GM12878 (cell line): ENCODE results near the gene SF3B4. TPM values are rescaled to one million over a fixed set of nuclear protein-coding genes. Genes with fewer than 3 reads are reported as not detected.

ENCODE experiments used
- ATAC-seq: fragments of 200-7000 bp; cut with Tn5 transposase; 3 replicates; pipeline ENCODE4 v1.9.1; 2020; ENCODE audit warnings: mild to moderate bottlenecking, moderate library complexity
- BruUV-seq: library from RNA; stranded (reverse); fragments of 400-500 nt; replicated peaks from 2 replicates; lab custom pipeline; 2021; lab: Mats Ljungman, UMichigan
- CTCF ChIA-PET: fragments of 300-600 bp; sonication (Branson Sonifier 250); formaldehyde crosslinking; extraction: SDS; loops from one replicate; lab custom pipeline; 2021; ENCODE audit warnings: inconsistent platforms; lab: Yijun Ruan, JAX
- POLR2A ChIA-PET: fragments of 350-600 bp; formaldehyde crosslinking; extraction: SDS; loops from one replicate; lab custom pipeline; 2021; ENCODE audit warnings: inconsistent platforms; lab: Charles Lee
- RAD21 ChIA-PET: fragments of 300-600 bp; sonication (Branson Sonifier 250); formaldehyde crosslinking; loops from one replicate; lab custom pipeline; 2023; ENCODE audit warnings: antibody characterized with exemption; ENCODE audit not compliant: unreplicated experiment; lab: Charles Lee
- SMC1A ChIA-PET: fragments of 300-600 bp; sonication (Branson Sonifier 250); formaldehyde crosslinking; loops from one replicate; lab custom pipeline; 2023; ENCODE audit not compliant: unreplicated experiment, uncharacterized antibody; lab: Charles Lee
- DNase-seq: peaks from one replicate; pipeline ENCODE4 v3.0.0-alpha.2; 2011; ENCODE audit warnings: low read depth, low spot score
- FAIRE-seq: peaks from 3 replicates; lab custom pipeline; 2011; peaks lifted over from hg19 to GRCh38; lab: Jason Lieb, UNC
- H2AFZ ChIP-seq: 2 replicates; pipeline ENCODE4 v1.6.0; 2011; ENCODE audit warnings: low read depth, low read length, control low read depth; ENCODE audit not compliant: control insufficient read depth
- H3K27ac ChIP-seq: 2 replicates; pipeline ENCODE4 v1.5.1; 2011; ENCODE audit warnings: control low read depth; ENCODE audit not compliant: control insufficient read depth, insufficient read depth
- H3K27me3 ChIP-seq, 2 experiments: replicated peaks in 1 of 2; 2 replicates each; pipeline versions ENCODE4 v1.6.0 to v1.6.1; 2011; ENCODE audit warnings: low read length in 1 of 2; ENCODE audit not compliant: control insufficient read depth in 2 of 2, insufficient read depth in 2 of 2
- H3K36me3 ChIP-seq, 2 experiments: 2 replicates each; pipeline ENCODE4 v1.5.1; 2011; ENCODE audit warnings: low read length in 1 of 2; ENCODE audit not compliant: control insufficient read depth in 2 of 2, insufficient read depth in 2 of 2
- H3K4me1 ChIP-seq: 2 replicates; pipeline ENCODE4 v1.6.1; 2011; ENCODE audit warnings: mild to moderate bottlenecking, low read length, moderate library complexity, mixed read lengths; ENCODE audit not compliant: control insufficient read depth, insufficient read depth
- H3K4me2 ChIP-seq: 2 replicates; pipeline ENCODE4 v1.6.0; 2011; ENCODE audit warnings: control low read depth; ENCODE audit not compliant: control insufficient read depth, insufficient read depth
- H3K4me3 ChIP-seq: fragments of 200-600 bp; sonication (generic); 2 replicates; pipeline ENCODE4 v1.5.1; 2016
- H3K79me2 ChIP-seq: 2 replicates; pipeline ENCODE4 v1.6.0; 2011; ENCODE audit warnings: low read length; ENCODE audit not compliant: control insufficient read depth, insufficient read depth
- H3K9ac ChIP-seq: 2 replicates; pipeline ENCODE4 v1.8.0; 2011; ENCODE audit warnings: low read length, control low read depth, mixed read lengths; ENCODE audit not compliant: control insufficient read depth, insufficient read depth
- H3K9me3 ChIP-seq: replicated peaks from 3 replicates; pipeline ENCODE4 v1.5.1; 2011; ENCODE audit warnings: mild to moderate bottlenecking, low read length; ENCODE audit not compliant: control insufficient read depth, insufficient read depth
- H4K20me1 ChIP-seq: 2 replicates; pipeline ENCODE4 v1.6.0; 2011; ENCODE audit not compliant: control insufficient read depth, insufficient read depth
- BACH1 ChIP-seq: fragments of 450-650 bp; IDR thresholded peaks from 2 replicates; pipeline ENCODE4 v1.6.1; 2017; ENCODE audit warnings: mild to moderate bottlenecking, borderline replicate concordance
- EGR1 ChIP-seq, 2 experiments: IDR thresholded peaks; 1 replicate in 1 of 2; 2 replicates in 1 of 2; pipeline ENCODE4 v1.6.1; 2011 to 2012; ENCODE audit warnings: low read depth in 2 of 2, low read length in 2 of 2, borderline replicate concordance in 1 of 2, mild to moderate bottlenecking in 1 of 2, moderate library complexity in 1 of 2
- NFIC ChIP-seq: IDR thresholded peaks from 2 replicates; pipeline ENCODE4 v1.6.1; 2012; ENCODE audit warnings: low read depth, mild to moderate bottlenecking, inconsistent platforms, low read length, moderate library complexity
- NFXL1 ChIP-seq: fragments of 450-650 bp; IDR thresholded peaks from 2 replicates; pipeline ENCODE4 v1.6.1; 2017; ENCODE audit warnings: antibody characterized with exemption, mild to moderate bottlenecking, borderline replicate concordance
- NR2C2 ChIP-seq: IDR thresholded peaks from 2 replicates; pipeline ENCODE4 v1.6.1; 2011; ENCODE audit warnings: borderline replicate concordance, low read depth; ENCODE audit not compliant: control insufficient read depth, insufficient read length
- SUPT20H ChIP-seq: IDR thresholded peaks from 2 replicates; pipeline ENCODE4 v1.6.1; 2011; ENCODE audit warnings: low read depth, mild to moderate bottlenecking, low read length, moderate library complexity, borderline replicate concordance; ENCODE audit not compliant: control insufficient read depth
- USF1 ChIP-seq: IDR thresholded peaks from 2 replicates; pipeline ENCODE4 v1.6.1; 2011; ENCODE audit warnings: borderline replicate concordance, low read depth, mild to moderate bottlenecking, moderate library complexity, mixed read lengths, low read length; ENCODE audit not compliant: insufficient read depth; ENCODE audit errors: extremely low read length
- ZBED1 ChIP-seq: IDR thresholded peaks from 2 replicates; pipeline ENCODE4 v1.6.1; 2016; ENCODE audit warnings: borderline replicate concordance
- ZBTB11 ChIP-seq: fragments of 450-650 bp; formaldehyde crosslinking; IDR thresholded peaks from 2 replicates; pipeline ENCODE4 v1.5.0; 2022; ENCODE audit warnings: mild to moderate bottlenecking, missing genetic modification characterization
- ZNF622 ChIP-seq: fragments of 450-650 bp; IDR thresholded peaks from 2 replicates; pipeline ENCODE4 v1.6.1; 2017; ENCODE audit warnings: mild to moderate bottlenecking, inconsistent platforms
- ZSCAN29 ChIP-seq: fragments of 450-650 bp; IDR thresholded peaks from 2 replicates; pipeline ENCODE4 v1.6.1; 2017; ENCODE audit warnings: mild to moderate bottlenecking, moderate library complexity
- WGBS: methylation state at CpG from one replicate; pipeline ENCODE4 v1.1.6; 2016; ENCODE audit warnings: low lambda C conversion rate; ENCODE audit not compliant: insufficient replicate concordance, insufficient coverage; ENCODE audit errors: missing lambda C conversion rate; 5-methylcytosine and 5-hydroxymethylcytosine counted together
- in situ Hi-C: fragments of 300-500 bp; cut with MboI; formaldehyde crosslinking; loops from 9 replicates; pipeline ENCODE4 v1.14.3; 2018; ENCODE audit warnings: mixed read lengths
- intact Hi-C: fragments of 100-400 bp; cut with micrococcal nuclease; formaldehyde crosslinking; loops from one replicate; pipeline ENCODE4 v1.14.2; 2022; ENCODE audit not compliant: unreplicated experiment
- polyA plus RNA-seq, 11 experiments: library from polyadenylated mRNA; depleted of rRNA in 4 of 11; unstranded in 6 of 11; stranded (reverse) in 5 of 11; fragments of >200 nt; fragmentation: Nextera tagmentation in 4 of 11; fragmentation: Illumina TruSeq in 1 of 11; extraction: Ambion mirVana in 4 of 11; extraction: Trizol in 1 of 11; gene quantifications; 1 replicate in 1 of 11; 2 replicates in 10 of 11; pipeline versions ENCODE4 v1.2.1 to v1.2.3, GENCODE V29; 2011 to 2016; ENCODE audit warnings: inconsistent platforms in 2 of 11, missing spikeins in 2 of 11, low read depth in 1 of 11
- total RNA-seq, 4 experiments: library from RNA; depleted of rRNA in 3 of 4; stranded (reverse); fragments of >200 nt in 3 of 4; fragmentation: Illumina TruSeq in 1 of 4; extraction: Trizol in 1 of 4; gene quantifications; 2 replicates each; pipeline versions ENCODE4 v1.2.1 to v1.2.3, GENCODE V29; 2013 to 2021

The SF3B4 gene
- total and polyA plus RNA-seq, 10 of the 15 experiments (the other 5 are each of a cell fraction or from before 2014, with no cell fraction given) = 1.9 to 146 (median 27.5) TPM

GRCh38 chr1:149967041-149967440, 39.4 kb upstream of the SF3B4 start:
- peaks cover 8 to 21% of the 10 kb centered on the region in 2 experiments for H3K36me3 ChIP-seq
- no peaks in the 10 kb centered on the region for H3K79me2 ChIP-seq
- ChIA-PET POLR2A (interaction anchor here (0.9 to 1.0 kb wide), 2 partner anchors 15 to 217 kb away, joined by 3 to 4 read pairs; no protein-coding TSS in a partner anchor), SMC1A (interaction anchor here (1.2 kb wide), 1 partner anchor 84 kb away, joined by 8 read pairs; no protein-coding TSS in a partner anchor), CTCF (interaction anchor here (0.5 to 1.4 kb wide), 3 partner anchors 8 to 83 kb away, joined by 3 read pairs; no protein-coding TSS in a partner anchor), RAD21 (no interaction called here)
- ATAC-seq (no peak), DNase-seq (no peak)
- in situ Hi-C loops = no loop called here
- 98% methylated on average over 3 of the region's 3 CpGs for WGBS
- no peak overlapping the region for H2AFZ ChIP-seq
- H4K20me1 ChIP-seq = no peaks in the 10 kb centered on the region
- no peak overlapping the region for H3K9ac ChIP-seq
- no TSS peak for BruUV-seq
- H3K4me2 ChIP-seq = no peak overlapping the region
- intact Hi-C loops = no loop called here
- no peaks in the 10 kb centered on the region for H3K9me3 ChIP-seq
- H3K4me3 ChIP-seq = no peak overlapping the region
- H3K27me3 ChIP-seq = no peaks in the 10 kb centered on the region
- TF ChIP-seq ZSCAN29 (no peak), ZBTB11 (no peak)
- TF ChIP-seq, all 136 proteins: peak for 0
- H3K4me1 ChIP-seq = peaks cover 4% of the 10 kb centered on the region
- FAIRE-seq = no peak
- H3K27ac ChIP-seq = no peak overlapping the region

GRCh38 chr1:149966405-149966804, 38.8 kb upstream of the SF3B4 start:
- H3K9me3 ChIP-seq = no peaks in the 10 kb centered on the region
- no peaks in the 10 kb centered on the region for H4K20me1 ChIP-seq
- no peak for FAIRE-seq
- no TSS peak for BruUV-seq
- H3K4me1 ChIP-seq = peaks cover 4% of the 10 kb centered on the region
- in situ Hi-C loops = no loop called here
- no peak overlapping the region for H3K4me2 ChIP-seq
- intact Hi-C loops = no loop called here
- H2AFZ ChIP-seq = no peak overlapping the region
- no peak overlapping the region for H3K4me3 ChIP-seq
- DNase-seq = no peak
- WGBS = 52% methylated on average over 1 of the region's 1 CpG
- no peaks in the 10 kb centered on the region for H3K79me2 ChIP-seq
- H3K9ac ChIP-seq = no peak overlapping the region
- ChIA-PET SMC1A (interaction anchor here (0.6 to 1.2 kb wide), 2 partner anchors 42 to 85 kb away, joined by 3 to 8 read pairs; no protein-coding TSS in a partner anchor), RAD21 (no interaction called here), CTCF (interaction anchor here (1.1 to 1.4 kb wide), 3 partner anchors 9 to 200 kb away, joined by 3 read pairs; no protein-coding TSS in a partner anchor), POLR2A (interaction anchor here (0.9 to 1.0 kb wide), 2 partner anchors 16 to 217 kb away, joined by 3 to 4 read pairs; no protein-coding TSS in a partner anchor)
- H3K36me3 ChIP-seq = peaks cover 8 to 18% of the 10 kb centered on the region in 2 experiments
- no peak overlapping the region for H3K27ac ChIP-seq
- no peak for ATAC-seq
- H3K27me3 ChIP-seq = no peaks in the 10 kb centered on the region
- TF ChIP-seq SUPT20H = no peak
- no peak for TF ChIP-seq ZBED1
- no peak for TF ChIP-seq USF1
- TF ChIP-seq NFIC = no peak
- TF ChIP-seq NR2C2 = no peak
- no peak for TF ChIP-seq ZNF622
- TF ChIP-seq EGR1 (IDR thresholded peaks at IDR 0.05; ENCODE audit: borderline replicate concordance in 1 of 2, low read depth in 2 of 2, low read length in 2 of 2) = no peak
- TF ChIP-seq NFXL1 = no peak
- TF ChIP-seq BACH1 = no peak
